HEK293T (cell line): ENCODE data around the gene OR3A2.

Experiments
- ARNT ChIP-seq: fragments of 450-650 bp; IDR thresholded peaks from 2 replicates; pipeline ENCODE4 v1.6.1; 2017; ENCODE audit warnings: mild to moderate bottlenecking
- BHLHE40 ChIP-seq: fragments of 450-650 bp; IDR thresholded peaks from 2 replicates; pipeline ENCODE4 v1.6.1; 2016; ENCODE audit warnings: mild to moderate bottlenecking, moderate library complexity, borderline replicate concordance
- CTBP1 ChIP-seq: fragments of 450-650 bp; IDR thresholded peaks from 2 replicates; pipeline ENCODE4 v1.6.1; 2016; ENCODE audit warnings: borderline replicate concordance
- ELF4 ChIP-seq: fragments of 450-650 bp; IDR thresholded peaks from 2 replicates; pipeline ENCODE4 v1.6.1; 2017; ENCODE audit warnings: antibody characterized with exemption
- FOXA1 ChIP-seq: fragments of 450-650 bp; IDR thresholded peaks from 2 replicates; pipeline ENCODE4 v1.6.1; 2016; ENCODE audit warnings: mild to moderate bottlenecking
- FOXM1 ChIP-seq: fragments of 450-650 bp; IDR thresholded peaks from 2 replicates; pipeline ENCODE4 v1.6.1; 2017; ENCODE audit warnings: mild to moderate bottlenecking, borderline replicate concordance
- HDGF ChIP-seq: fragments of 450-650 bp; IDR thresholded peaks from 2 replicates; pipeline ENCODE4 v1.6.1; 2017; ENCODE audit warnings: antibody characterized with exemption, borderline replicate concordance
- L3MBTL2 ChIP-seq: fragments of 450-650 bp; conservative IDR thresholded peaks from 2 replicates; pipeline ENCODE4 v1.6.1; 2016; ENCODE audit warnings: mild to moderate bottlenecking
- SP1 ChIP-seq: fragments of 450-650 bp; IDR thresholded peaks from 2 replicates; pipeline ENCODE4 v1.6.1; 2017
- SUZ12 ChIP-seq: fragments of 450-650 bp; IDR thresholded peaks from 2 replicates; pipeline ENCODE4 v1.6.1; 2016; ENCODE audit warnings: mild to moderate bottlenecking
- TARDBP ChIP-seq: fragments of 450-650 bp; IDR thresholded peaks from 2 replicates; pipeline ENCODE4 v1.6.1; 2016
- TF ChIP-seq, protein P1 (sequence below): fragments of 450-650 bp; IDR thresholded peaks from 2 replicates; pipeline ENCODE4 v1.6.1; 2016

- TF ChIP-seq BHLHE40 (no peak), SUZ12 (no peak), HDGF (no peak), ARNT (no peak), TARDBP (no peak), SP1 (no peak), ELF4 (no peak), L3MBTL2 (no peak), CTBP1 (no peak), FOXA1 (no peak), FOXM1 (no peak)
- TF ChIP-seq, protein P1, sequence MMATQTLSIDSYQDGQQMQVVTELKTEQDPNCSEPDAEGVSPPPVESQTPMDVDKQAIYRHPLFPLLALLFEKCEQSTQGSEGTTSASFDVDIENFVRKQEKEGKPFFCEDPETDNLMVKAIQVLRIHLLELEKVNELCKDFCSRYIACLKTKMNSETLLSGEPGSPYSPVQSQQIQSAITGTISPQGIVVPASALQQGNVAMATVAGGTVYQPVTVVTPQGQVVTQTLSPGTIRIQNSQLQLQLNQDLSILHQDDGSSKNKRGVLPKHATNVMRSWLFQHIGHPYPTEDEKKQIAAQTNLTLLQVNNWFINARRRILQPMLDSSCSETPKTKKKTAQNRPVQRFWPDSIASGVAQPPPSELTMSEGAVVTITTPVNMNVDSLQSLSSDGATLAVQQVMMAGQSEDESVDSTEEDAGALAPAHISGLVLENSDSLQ: no peak
Measured at GRCh38 chr17:3318336-3318735, 67.8 kb downstream of the OR3A2 start.
